ENCODE results near the gene GTF2F2.

The GTF2F2 gene

GRCh38 chr13:45120967-45121831 lies 889 bp downstream of the GTF2F2 start:
- no peak for TF ChIP-seq LEF1 (IDR thresholded peaks at IDR 0.05; ENCODE audit: borderline replicate concordance)
- 0 out of 2 replicates have a peak, but pooled peaks have one; percentile 13 for TF ChIP-seq L3MBTL2 (conservative IDR thresholded peaks at IDR 0.05)
- TF ChIP-seq FOXA1 (IDR thresholded peaks at IDR 0.05): no peak
- TF ChIP-seq NFRKB (IDR thresholded peaks at IDR 0.05): no peak
- TF ChIP-seq BHLHE40 (IDR thresholded peaks at IDR 0.05; ENCODE audit: borderline replicate concordance): no peak
- CTCF ChIA-PET: no interaction called here
- POLR2A ChIA-PET: interaction anchor here (1.5 kb wide), 1 partner anchor 86 kb away, joined by 3 read pairs; no protein-coding TSS in a partner anchor
- DNase-seq (ENCODE audit: extremely low spot score): peak; percentile 23

- ChIA-PET POLR2A (no interaction called here), CTCF (interaction anchor here (0.7 kb wide), 1 partner anchor 812 kb away, joined by 3 read pairs; no protein-coding TSS in a partner anchor)
- DNase-seq (ENCODE audit: extremely low spot score): no peak
- no peak for TF ChIP-seq BHLHE40 (IDR thresholded peaks at IDR 0.05; ENCODE audit: borderline replicate concordance)
- no peak for TF ChIP-seq L3MBTL2 (conservative IDR thresholded peaks at IDR 0.05)
- no peak for TF ChIP-seq FOXK2 (IDR thresholded peaks at IDR 0.05)
- no peak for TF ChIP-seq HDGF (IDR thresholded peaks at IDR 0.05; ENCODE audit: borderline replicate concordance)
- no peak for TF ChIP-seq NFRKB (IDR thresholded peaks at IDR 0.05)
- no peak for TF ChIP-seq TARDBP (IDR thresholded peaks at IDR 0.05)
- TF ChIP-seq SP1 (IDR thresholded peaks at IDR 0.05): no peak
- no peak for TF ChIP-seq ARNT (IDR thresholded peaks at IDR 0.05)
- no peak for TF ChIP-seq PKNOX1 (IDR thresholded peaks at IDR 0.05)
- TF ChIP-seq LEF1 (IDR thresholded peaks at IDR 0.05; ENCODE audit: borderline replicate concordance): no peak
- no peak for TF ChIP-seq ZNF384 (IDR thresholded peaks at IDR 0.05)
- no peak for TF ChIP-seq FOXA1 (IDR thresholded peaks at IDR 0.05)
- TF ChIP-seq SUZ12 (IDR thresholded peaks at IDR 0.05): no peak
- no peak for TF ChIP-seq CTBP1 (IDR thresholded peaks at IDR 0.05; ENCODE audit: borderline replicate concordance)
- TF ChIP-seq ELF4 (IDR thresholded peaks at IDR 0.05): no peak
- TF ChIP-seq FOXM1 (IDR thresholded peaks at IDR 0.05; ENCODE audit: borderline replicate concordance): no peak
Measured at GRCh38 chr13:45122941-45123340, 2.6 kb downstream of the GTF2F2 start.

GRCh38 chr13:45132369-45133064 lies 12.2 kb downstream of the GTF2F2 start:
- POLR2A ChIA-PET: no interaction called here
- TF ChIP-seq LEF1 (IDR thresholded peaks at IDR 0.05; ENCODE audit: borderline replicate concordance): no peak
- TF ChIP-seq HDGF (IDR thresholded peaks at IDR 0.05; ENCODE audit: borderline replicate concordance): no peak
- no peak for TF ChIP-seq ELF4 (IDR thresholded peaks at IDR 0.05)
- no peak for TF ChIP-seq FOXA1 (IDR thresholded peaks at IDR 0.05)
- no peak for TF ChIP-seq FOXK2 (IDR thresholded peaks at IDR 0.05)
- TF ChIP-seq ZNF384 (IDR thresholded peaks at IDR 0.05): no peak
- TF ChIP-seq PKNOX1 (IDR thresholded peaks at IDR 0.05): no peak
- no peak for DNase-seq (ENCODE audit: extremely low spot score)
- CTCF ChIA-PET: no interaction called here

GRCh38 chr13:45133396-45134118 lies 13.2 kb downstream of the GTF2F2 start:
- CTCF ChIA-PET: no interaction called here
- DNase-seq (ENCODE audit: extremely low spot score): no peak
- TF ChIP-seq ELF4 (IDR thresholded peaks at IDR 0.05) (no peak), FOXK2 (IDR thresholded peaks at IDR 0.05) (no peak)
- POLR2A ChIA-PET: no interaction called here

GRCh38 chr13:45136741-45137504 lies 16.6 kb downstream of the GTF2F2 start:
- CTCF ChIA-PET: no interaction called here
- TF ChIP-seq ARNT (IDR thresholded peaks at IDR 0.05): no peak
- no peak for TF ChIP-seq HDGF (IDR thresholded peaks at IDR 0.05; ENCODE audit: borderline replicate concordance)
- TF ChIP-seq L3MBTL2 (conservative IDR thresholded peaks at IDR 0.05): no peak
- POLR2A ChIA-PET: no interaction called here
- DNase-seq (ENCODE audit: extremely low spot score): no peak

- ChIA-PET POLR2A (no interaction called here), CTCF (no interaction called here)
- TF ChIP-seq TARDBP (IDR thresholded peaks at IDR 0.05) (no peak), SUZ12 (IDR thresholded peaks at IDR 0.05) (no peak), FOXA1 (IDR thresholded peaks at IDR 0.05) (no peak), SP1 (IDR thresholded peaks at IDR 0.05) (no peak), BHLHE40 (IDR thresholded peaks at IDR 0.05; ENCODE audit: borderline replicate concordance) (no peak), ARNT (IDR thresholded peaks at IDR 0.05) (no peak)
- DNase-seq (ENCODE audit: extremely low spot score): no peak
Measured at GRCh38 chr13:45137526-45137925, 17.2 kb downstream of the GTF2F2 start.

All from HEK293T (cell line).